C4-2B (cell line): ENCODE data around the gene WWP2.

ENCODE experiments used
- H3K27ac ChIP-seq: fragments of 450-650 bp; 2 replicates; pipeline ENCODE4 v1.5.1; 2017
- CTCF ChIP-seq: fragments of 450-650 bp; conservative IDR thresholded peaks from 2 replicates; pipeline ENCODE4 v1.5.1; 2017; ENCODE audit warnings: mild to moderate bottlenecking
- ZFX ChIP-seq: fragments of 450-650 bp; IDR thresholded peaks from 2 replicates; pipeline ENCODE4 v1.6.1; 2017

WWP2 gene

GRCh38 chr16:69905171-69905555 lies 143.0 kb downstream of the WWP2 start:
- no peak for TF ChIP-seq CTCF
- TF ChIP-seq ZFX, result no peak
- no peak overlapping the region for H3K27ac ChIP-seq

- no peak overlapping the region for H3K27ac ChIP-seq
- no peak for TF ChIP-seq ZFX
- no peak for TF ChIP-seq CTCF
Measured at GRCh38 chr16:69906838-69907401, 144.8 kb downstream of the WWP2 start.

- TF ChIP-seq ZFX (no peak), CTCF (no peak)
- H3K27ac ChIP-seq, result peak overlapping the region; percentile 69
Measured at GRCh38 chr16:69909043-69909442, 146.9 kb downstream of the WWP2 start.

- no peak overlapping the region for H3K27ac ChIP-seq
- TF ChIP-seq CTCF (no peak), ZFX (no peak)
Measured at GRCh38 chr16:69909760-69910159, 147.6 kb downstream of the WWP2 start.

- TF ChIP-seq CTCF, result no peak
- TF ChIP-seq ZFX, result no peak
- no peak overlapping the region for H3K27ac ChIP-seq
Measured at GRCh38 chr16:69910964-69911363, 148.8 kb downstream of the WWP2 start.

- no peak overlapping the region for H3K27ac ChIP-seq
- TF ChIP-seq ZFX, result no peak
- TF ChIP-seq CTCF, result no peak
Measured at GRCh38 chr16:69916462-69916861, 154.3 kb downstream of the WWP2 start.

GRCh38 chr16:69917311-69917710 lies 155.2 kb downstream of the WWP2 start:
- H3K27ac ChIP-seq, result no peak overlapping the region
- TF ChIP-seq CTCF (no peak), ZFX (no peak)
